GM18907 (cell line): ENCODE data around the gene PAPPA2.
"Not testable (repeated sequence)": the region's sequence is repeated elsewhere in the genome, so short reads cannot be mapped to it uniquely, and the experiment has no call there.

Source experiments
- ATAC-seq: cut with Tn5 transposase; IDR thresholded peaks from one replicate; pipeline ENCODE4 v1.9.1; 2021; ENCODE audit warnings: mild to moderate bottlenecking, moderate library complexity; ENCODE audit not compliant: unreplicated experiment

Gene PAPPA2

GRCh38 chr1:176602388-176603004 lies 139.5 kb downstream of the PAPPA2 start:
- no peak for ATAC-seq

- ATAC-seq: no peak
Measured at GRCh38 chr1:176603696-176604095, 140.7 kb downstream of the PAPPA2 start.

- no peak for ATAC-seq
Measured at GRCh38 chr1:176604461-176604860, 141.5 kb downstream of the PAPPA2 start.

- no peak for ATAC-seq
Measured at GRCh38 chr1:176605176-176605575, 142.2 kb downstream of the PAPPA2 start.

- no peak for ATAC-seq
Measured at GRCh38 chr1:176609556-176610408, 146.8 kb downstream of the PAPPA2 start.

- ATAC-seq: no peak
Measured at GRCh38 chr1:176612791-176613190, 149.8 kb downstream of the PAPPA2 start.

- ATAC-seq: no peak
Measured at GRCh38 chr1:176617881-176618280, 154.9 kb downstream of the PAPPA2 start.

GRCh38 chr1:176619261-176619660 lies 156.3 kb downstream of the PAPPA2 start:
- ATAC-seq: no peak

- no peak for ATAC-seq
Measured at GRCh38 chr1:176625365-176625764, 162.4 kb downstream of the PAPPA2 start.

GRCh38 chr1:176626572-176627061 lies 163.6 kb downstream of the PAPPA2 start:
- no peak for ATAC-seq

GRCh38 chr1:176628775-176629174 lies 165.8 kb downstream of the PAPPA2 start:
- ATAC-seq: no peak

GRCh38 chr1:176634733-176635132 lies 171.8 kb downstream of the PAPPA2 start:
- ATAC-seq: not testable (repeated sequence)

- ATAC-seq: no peak
Measured at GRCh38 chr1:176638713-176639526, 175.9 kb downstream of the PAPPA2 start.

- no peak for ATAC-seq
Measured at GRCh38 chr1:176643536-176643935, 180.6 kb downstream of the PAPPA2 start.

GRCh38 chr1:176648556-176648955 lies 185.6 kb downstream of the PAPPA2 start:
- ATAC-seq: no peak

- ATAC-seq: no peak
Measured at GRCh38 chr1:176656257-176656995, 193.5 kb downstream of the PAPPA2 start.

- no peak for ATAC-seq
Measured at GRCh38 chr1:176669782-176670181, 206.8 kb downstream of the PAPPA2 start.

GRCh38 chr1:176670853-176671252 lies 207.9 kb downstream of the PAPPA2 start:
- ATAC-seq: no peak

GRCh38 chr1:176682830-176683535 lies 220.0 kb downstream of the PAPPA2 start:
- ATAC-seq: no peak
